Endothelial cell of umbilical vein (primary cell): ENCODE measurements around the gene OR52B4. TPM values are rescaled to one million over a fixed set of nuclear protein-coding genes. Genes with fewer than 3 reads are reported as not detected.
"Not testable (repeated sequence)": the region's sequence is repeated elsewhere in the genome, so short reads cannot be mapped to it uniquely, and the experiment has no call there.

Experiments
- BruUV-seq: library from RNA; stranded (reverse); fragments of 400-500 nt; replicated peaks from 2 replicates; lab custom pipeline; 2021; lab: Mats Ljungman, UMichigan
- CTCF ChIA-PET: fragments of 300-600, 350-600 bp; sonication (Branson Sonifier 250); formaldehyde crosslinking; loops from one replicate; lab custom pipeline; 2021; ENCODE audit warnings: antibody characterized with exemption, inconsistent platforms; lab: Charles Lee
- POLR2A ChIA-PET: fragments of 300-600, 350-600 bp; sonication (Branson Sonifier 250); formaldehyde crosslinking; loops from one replicate; lab custom pipeline; 2021; ENCODE audit warnings: antibody characterized with exemption, inconsistent platforms; lab: Charles Lee
- DNase-seq: peaks from one replicate; pipeline ENCODE4 v3.0.0-alpha.2; 2011; ENCODE audit warnings: low read depth, low spot score
- FAIRE-seq: peaks from 2 replicates; lab custom pipeline; 2011; peaks lifted over from hg19 to GRCh38; lab: Jason Lieb, UNC
- H2AFZ ChIP-seq: 2 replicates; pipeline ENCODE4 v1.6.0; 2012; ENCODE audit warnings: low read depth, low read length, control low read depth, inconsistent platforms
- H3K27ac ChIP-seq: 2 replicates; pipeline ENCODE4 v1.5.1; 2011; ENCODE audit warnings: low read depth, mild to moderate bottlenecking, control low read depth, low read length, moderate library complexity; ENCODE audit not compliant: insufficient read depth
- H3K27me3 ChIP-seq, 2 experiments: 2 replicates each; pipeline versions ENCODE4 v1.6.0 to v1.6.1; 2011; ENCODE audit warnings: low read length in 2 of 2, mixed read lengths in 1 of 2; ENCODE audit not compliant: control insufficient read depth in 2 of 2, insufficient read depth in 2 of 2
- H3K36me3 ChIP-seq, 2 experiments: 2 replicates in 1 of 2; 3 replicates in 1 of 2; pipeline ENCODE4 v1.5.1; 2011; ENCODE audit warnings: low read length in 2 of 2, mild to moderate bottlenecking in 1 of 2, moderate library complexity in 1 of 2; ENCODE audit not compliant: control insufficient read depth in 2 of 2, insufficient read depth in 2 of 2; ENCODE audit errors: extremely low read depth in 1 of 2
- H3K4me1 ChIP-seq: 3 replicates; pipeline ENCODE4 v1.5.1; 2011; ENCODE audit warnings: mild to moderate bottlenecking, low read length; ENCODE audit not compliant: control insufficient read depth, insufficient read depth; ENCODE audit errors: extremely low read depth
- H3K4me2 ChIP-seq: 2 replicates; pipeline ENCODE4 v1.6.1; 2011; ENCODE audit warnings: low read length, control low read depth, mixed read lengths; ENCODE audit not compliant: insufficient read depth
- H3K4me3 ChIP-seq, 3 experiments: fragments of 200-600 bp in 1 of 3; sonication (generic), shearing (Covaris generic) in 1 of 3; replicated peaks in 1 of 3; 2 replicates each; pipeline ENCODE4 v1.5.1; 2011 to 2016; ENCODE audit warnings: control low read depth in 3 of 3, low read length in 3 of 3, mild to moderate bottlenecking in 2 of 3, inconsistent platforms in 1 of 3, low read depth in 1 of 3, moderate library complexity in 1 of 3; ENCODE audit not compliant: insufficient read depth in 1 of 3
- H3K79me2 ChIP-seq: 2 replicates; pipeline ENCODE4 v1.6.0; 2012; ENCODE audit warnings: low read length, inconsistent platforms; ENCODE audit not compliant: control insufficient read depth, insufficient read depth
- H3K9ac ChIP-seq: replicated peaks from 2 replicates; pipeline ENCODE3; 2011; ENCODE audit warnings: low read length, control low read depth; ENCODE audit not compliant: insufficient read depth; ENCODE audit errors: extremely low read depth
- H3K9me1 ChIP-seq: replicated peaks from 3 replicates; pipeline ENCODE4 v1.6.0; 2011; ENCODE audit warnings: mild to moderate bottlenecking, low read length; ENCODE audit not compliant: control insufficient read depth, insufficient read depth; ENCODE audit errors: extremely low read depth
- H3K9me3 ChIP-seq: replicated peaks from 2 replicates; pipeline ENCODE4 v1.5.1; 2012; ENCODE audit warnings: low read length, inconsistent platforms; ENCODE audit not compliant: control insufficient read depth, insufficient read depth
- H4K20me1 ChIP-seq: replicated peaks from 2 replicates; pipeline ENCODE3; 2011; ENCODE audit warnings: mild to moderate bottlenecking, low read length; ENCODE audit not compliant: control insufficient read depth, insufficient read depth; ENCODE audit errors: extremely low read depth
- EZH2 ChIP-seq: IDR thresholded peaks from 2 replicates; pipeline ENCODE4 v1.6.1; 2012; ENCODE audit warnings: borderline replicate concordance, low read depth, mild to moderate bottlenecking, moderate library complexity, low read length, inconsistent platforms; ENCODE audit not compliant: severe bottlenecking
- GATA2 ChIP-seq: IDR thresholded peaks from 2 replicates; pipeline ENCODE4 v1.7.0; 2011; ENCODE audit warnings: low read depth, mild to moderate bottlenecking, moderate library complexity, mixed read lengths, low read length; ENCODE audit not compliant: insufficient read length, insufficient read depth
- JUN ChIP-seq: IDR thresholded peaks from 2 replicates; pipeline ENCODE4 v1.6.1; 2011; ENCODE audit warnings: borderline replicate concordance, low read depth; ENCODE audit not compliant: insufficient read length, insufficient read depth
- dilution Hi-C: fragments of 300-500 bp; cut with MboI; formaldehyde crosslinking; loops from one replicate; pipeline ENCODE4 v1.15.0; 2019; ENCODE audit warnings: low sequenced_read_pairs; ENCODE audit not compliant: extremely low pct_ligation_motif_present
- intact Hi-C: fragments of 100-400 bp; cut with micrococcal nuclease; formaldehyde crosslinking; loops from one replicate; pipeline ENCODE4 v1.10.0; 2022
- polyA plus RNA-seq, 4 experiments: library from polyadenylated mRNA; depleted of rRNA in 3 of 4; stranded (reverse) in 3 of 4; unstranded in 1 of 4; fragments of >200 nt; gene quantifications; 2 replicates each; pipeline versions ENCODE4 v1.2.1 to v1.2.3, GENCODE V29; 2011 to 2012; ENCODE audit warnings: missing spikeins in 1 of 4
- total RNA-seq: library from RNA; stranded (reverse); gene quantifications from 2 replicates; pipeline ENCODE4 v1.2.3, GENCODE V29; 2021

The OR52B4 gene
- total and polyA plus RNA-seq, 2 donors (not counting 3 experiments of a cell fraction or from before 2014, with no cell fraction given) = not detected

GRCh38 chr11:4416306-4416705, 48.1 kb upstream of the OR52B4 start:
- H3K4me3 ChIP-seq = no peak overlapping the region
- H3K4me2 ChIP-seq = no peak overlapping the region
- H3K4me1 ChIP-seq = no peaks in the 10 kb centered on the region
- no peaks in the 10 kb centered on the region for H3K36me3 ChIP-seq
- H3K9ac ChIP-seq = no peak overlapping the region
- no TSS peak for BruUV-seq
- no peak for DNase-seq
- ChIA-PET POLR2A (no interaction called here), CTCF (no interaction called here)
- intact Hi-C loops = no loop called here
- no peaks in the 10 kb centered on the region for H3K27me3 ChIP-seq
- TF ChIP-seq EZH2 (no peak), GATA2 (no peak), JUN (no peak)
- no peak overlapping the region for H3K27ac ChIP-seq
- H3K9me1 ChIP-seq = no peaks in the 10 kb centered on the region
- no peak for FAIRE-seq
- no peaks in the 10 kb centered on the region for H3K9me3 ChIP-seq
- H3K79me2 ChIP-seq = no peaks in the 10 kb centered on the region
- H4K20me1 ChIP-seq = no peaks in the 10 kb centered on the region
- H2AFZ ChIP-seq = no peak overlapping the region
- dilution Hi-C loops = no loop called here

GRCh38 chr11:4406206-4406605, 38.0 kb upstream of the OR52B4 start:
- H3K27ac ChIP-seq, H3K9me3 ChIP-seq, dilution Hi-C loops, H3K9me1 ChIP-seq, H2AFZ ChIP-seq, H3K4me2 ChIP-seq, H3K4me3 ChIP-seq, BruUV-seq, H3K36me3 ChIP-seq, H3K4me1 ChIP-seq, CTCF ChIA-PET, intact Hi-C loops, FAIRE-seq, H3K9ac ChIP-seq, DNase-seq, H4K20me1 ChIP-seq, H3K79me2 ChIP-seq, H3K27me3 ChIP-seq, POLR2A ChIA-PET: not testable (repeated sequence)
